GM21447 (cell line): ENCODE measurements around the gene CACNA2D3.

ENCODE experiments used
- ATAC-seq: cut with Tn5 transposase; IDR thresholded peaks from one replicate; pipeline ENCODE4 v1.9.1; 2021; ENCODE audit not compliant: unreplicated experiment

CACNA2D3 gene

GRCh38 chr3:54939557-54940300, 817.4 kb downstream of the CACNA2D3 start:
- no peak for ATAC-seq

- no peak for ATAC-seq
These were observed 818.6 kb downstream of the CACNA2D3 start for GRCh38 chr3:54940971-54941370.

GRCh38 chr3:54941690-54942362, 819.5 kb downstream of the CACNA2D3 start:
- ATAC-seq = no peak

- no peak for ATAC-seq
These were observed 827.2 kb downstream of the CACNA2D3 start for GRCh38 chr3:54949491-54950044.

GRCh38 chr3:54950391-54951003, 828.1 kb downstream of the CACNA2D3 start:
- no peak for ATAC-seq

GRCh38 chr3:54951405-54951804, 829.1 kb downstream of the CACNA2D3 start:
- no peak for ATAC-seq

GRCh38 chr3:54954022-54954421, 831.7 kb downstream of the CACNA2D3 start:
- ATAC-seq = no peak

- ATAC-seq = no peak
These were observed 832.2 kb downstream of the CACNA2D3 start for GRCh38 chr3:54954521-54954920.

GRCh38 chr3:54955496-54955895, 833.1 kb downstream of the CACNA2D3 start:
- no peak for ATAC-seq

GRCh38 chr3:54955941-54956340, 833.6 kb downstream of the CACNA2D3 start:
- no peak for ATAC-seq

GRCh38 chr3:54957711-54958110, 835.4 kb downstream of the CACNA2D3 start:
- ATAC-seq = no peak

GRCh38 chr3:54960082-54960481, 837.7 kb downstream of the CACNA2D3 start:
- no peak for ATAC-seq

- no peak for ATAC-seq
These were observed 838.3 kb downstream of the CACNA2D3 start for GRCh38 chr3:54960701-54961100.

- ATAC-seq = no peak
These were observed 839.8 kb downstream of the CACNA2D3 start for GRCh38 chr3:54962200-54962599.

GRCh38 chr3:54963641-54964040, 841.3 kb downstream of the CACNA2D3 start:
- ATAC-seq = no peak

GRCh38 chr3:54964081-54964480, 841.7 kb downstream of the CACNA2D3 start:
- no peak for ATAC-seq

- ATAC-seq = no peak
These were observed 843.4 kb downstream of the CACNA2D3 start for GRCh38 chr3:54965746-54966145.

GRCh38 chr3:54966979-54967378, 844.6 kb downstream of the CACNA2D3 start:
- no peak for ATAC-seq

GRCh38 chr3:54967731-54968161, 845.4 kb downstream of the CACNA2D3 start:
- ATAC-seq = no peak

GRCh38 chr3:54968546-54969172, 846.3 kb downstream of the CACNA2D3 start:
- no peak for ATAC-seq

GRCh38 chr3:54969652-54970051, 847.3 kb downstream of the CACNA2D3 start:
- ATAC-seq = no peak
